Measurements from ENCODE around the gene TEKT3.

TEKT3 gene

GRCh38 chr17:15265131-15265530, 76.3 kb downstream of the TEKT3 start, which contains the start of gene PMP22:
PMP22 (minus strand) TSS chr17:15265326; CDS start chr17:15260727, 4,599 bp downstream.
- DNase-seq, result no peak

GRCh38 chr17:15264542-15264941, 76.9 kb downstream of the TEKT3 start:
- DNase-seq, result no peak

GRCh38 chr17:15263680-15264079, 77.7 kb downstream of the TEKT3 start:
- no peak for DNase-seq

- no peak for DNase-seq
Observed at GRCh38 chr17:15263206-15263579, 78.2 kb downstream of the TEKT3 start.

GRCh38 chr17:15262291-15263205, 78.8 kb downstream of the TEKT3 start:
- DNase-seq, result peak; percentile 81

GRCh38 chr17:15261802-15262290, 79.6 kb downstream of the TEKT3 start:
- peak; percentile 51 for DNase-seq

GRCh38 chr17:15261258-15261801, 80.1 kb downstream of the TEKT3 start:
- no peak for DNase-seq

GRCh38 chr17:15260376-15261257, 80.8 kb downstream of the TEKT3 start:
- DNase-seq, result peak; percentile 94

GRCh38 chr17:15257796-15258512, 83.4 kb downstream of the TEKT3 start:
- no peak for DNase-seq

GRCh38 chr17:15257258-15257788, 84.1 kb downstream of the TEKT3 start:
- DNase-seq, result peak; percentile 50

GRCh38 chr17:15256689-15257088, 84.7 kb downstream of the TEKT3 start:
- DNase-seq, result no peak

GRCh38 chr17:15255713-15256454, 85.5 kb downstream of the TEKT3 start:
- DNase-seq, result no peak

Measured in right kidney (tissue), 1 donor.